GM19025 (cell line): Measurements from ENCODE around the gene ZC3H12C.
"Not testable (repeated sequence)": the region's sequence is repeated elsewhere in the genome, so short reads cannot be mapped to it uniquely, and the experiment has no call there.

Experiments
- ATAC-seq: cut with Tn5 transposase; IDR thresholded peaks from one replicate; pipeline ENCODE4 v1.9.1; 2021; ENCODE audit warnings: mild to moderate bottlenecking, low read depth, moderate library complexity; ENCODE audit not compliant: unreplicated experiment

The ZC3H12C gene

GRCh38 chr11:110208678-110209312 is 115.6 kb downstream of the ZC3H12C start:
- ATAC-seq: not testable (repeated sequence)

DNA sequence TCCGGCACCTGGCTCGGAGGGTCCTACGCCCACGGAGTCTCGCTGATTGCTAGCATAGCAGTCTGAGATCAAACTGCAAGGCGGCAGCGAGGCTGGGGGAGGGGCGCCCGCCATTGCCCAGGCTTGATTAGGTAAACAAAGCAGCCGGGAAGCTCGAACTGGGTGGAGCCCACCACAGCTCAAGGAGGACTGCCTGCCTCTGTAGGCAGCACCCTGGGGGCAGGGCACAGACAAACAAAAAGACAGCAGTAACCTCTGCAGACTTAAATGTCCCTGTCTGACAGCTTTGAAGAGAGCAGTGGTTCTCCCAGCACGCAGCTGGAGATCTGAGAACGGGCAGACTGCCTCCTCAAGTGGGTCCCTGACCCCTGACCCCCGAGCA is 116.1 kb downstream of the ZC3H12C start:
- ATAC-seq: not testable (repeated sequence)

DNA sequence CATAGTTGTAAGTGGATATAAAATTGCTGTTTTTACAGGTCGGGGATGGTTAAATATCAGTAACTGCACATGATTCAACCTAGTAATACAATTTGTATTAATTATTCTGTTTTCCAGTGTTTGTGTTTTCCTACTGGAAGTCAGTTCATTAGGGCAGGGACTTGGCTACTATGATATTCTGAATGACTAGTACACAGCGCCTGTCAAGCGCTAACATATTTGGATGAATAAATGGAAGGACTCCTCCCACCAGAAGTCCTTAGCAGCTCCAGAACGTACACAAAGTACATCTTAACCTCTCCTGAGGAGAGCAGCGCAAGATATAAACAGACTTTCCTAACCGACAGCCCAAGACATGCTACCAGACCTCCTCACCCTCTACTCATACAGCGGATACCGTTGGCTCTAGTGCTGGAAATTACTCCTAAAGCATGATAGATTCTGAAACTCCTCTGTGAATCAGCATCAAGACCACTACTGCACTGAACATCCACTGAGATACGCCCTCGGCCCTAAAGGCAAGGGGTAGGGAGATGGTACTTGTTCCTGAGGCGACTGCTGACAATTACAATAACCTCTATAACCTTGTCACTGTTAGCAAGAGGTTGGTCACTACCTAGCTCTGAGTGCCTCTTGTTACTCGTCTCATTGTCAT is 124.2 kb downstream of the ZC3H12C start:
- no peak for ATAC-seq

- no peak for ATAC-seq
These were observed 124.7 kb downstream of the ZC3H12C start for GRCh38 chr11:110217936-110218335.

GRCh38 chr11:110219006-110219785 is 126.0 kb downstream of the ZC3H12C start:
- ATAC-seq: no peak
